Activated CD4-positive, CD25-positive, alpha-beta regulatory T cell treated with anti-CD3 and anti-CD28 coated beads, Interleukin-2, amount 50 U/mL, for 24 hours (primary cell): ENCODE data around the gene ETV4.
"Not testable (repeated sequence)": the region's sequence is repeated elsewhere in the genome, so short reads cannot be mapped to it uniquely, and the experiment has no call there.

Source experiments
- ATAC-seq, 2 donors: fragments of 150-1000 bp; cut with Tn5 transposase; one replicate each; pipeline ENCODE4 v1.10.0; 2021; ENCODE audit warnings: mild to moderate bottlenecking in 1 of 2, moderate library complexity in 1 of 2

The ETV4 gene

GRCh38 chr17:43509440-43509839 is 36.7 kb downstream of the ETV4 start:
- not testable (repeated sequence) for ATAC-seq

DNA sequence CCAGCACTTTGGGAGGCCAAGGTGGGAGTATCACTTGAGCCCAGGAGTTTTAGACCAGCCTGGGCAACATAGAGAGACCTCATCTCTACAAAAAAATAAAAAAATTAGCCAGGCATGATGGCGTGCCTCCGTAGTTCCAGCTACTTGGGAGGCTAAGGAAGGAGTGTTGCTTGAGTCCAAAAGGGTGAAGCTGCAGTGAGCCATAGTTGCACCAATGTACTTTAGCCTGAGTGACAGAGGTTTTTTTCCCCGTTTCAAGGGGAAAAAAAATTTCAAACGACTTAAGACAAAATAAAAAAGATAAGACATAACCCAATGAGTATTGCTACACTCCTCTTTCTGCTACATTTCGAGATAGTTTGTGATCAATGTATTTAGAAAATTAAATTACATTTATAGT is 55.5 kb downstream of the ETV4 start:
- ATAC-seq: no peak

GRCh38 chr17:43483674-43484551 is 62.2 kb downstream of the ETV4 start, which contains the start of gene DHX8:
Gene DHX8 (plus strand): TSS chr17:43483975. CDS start chr17:43484038, 63 bp downstream.
- peak; percentile 99 for ATAC-seq

DNA sequence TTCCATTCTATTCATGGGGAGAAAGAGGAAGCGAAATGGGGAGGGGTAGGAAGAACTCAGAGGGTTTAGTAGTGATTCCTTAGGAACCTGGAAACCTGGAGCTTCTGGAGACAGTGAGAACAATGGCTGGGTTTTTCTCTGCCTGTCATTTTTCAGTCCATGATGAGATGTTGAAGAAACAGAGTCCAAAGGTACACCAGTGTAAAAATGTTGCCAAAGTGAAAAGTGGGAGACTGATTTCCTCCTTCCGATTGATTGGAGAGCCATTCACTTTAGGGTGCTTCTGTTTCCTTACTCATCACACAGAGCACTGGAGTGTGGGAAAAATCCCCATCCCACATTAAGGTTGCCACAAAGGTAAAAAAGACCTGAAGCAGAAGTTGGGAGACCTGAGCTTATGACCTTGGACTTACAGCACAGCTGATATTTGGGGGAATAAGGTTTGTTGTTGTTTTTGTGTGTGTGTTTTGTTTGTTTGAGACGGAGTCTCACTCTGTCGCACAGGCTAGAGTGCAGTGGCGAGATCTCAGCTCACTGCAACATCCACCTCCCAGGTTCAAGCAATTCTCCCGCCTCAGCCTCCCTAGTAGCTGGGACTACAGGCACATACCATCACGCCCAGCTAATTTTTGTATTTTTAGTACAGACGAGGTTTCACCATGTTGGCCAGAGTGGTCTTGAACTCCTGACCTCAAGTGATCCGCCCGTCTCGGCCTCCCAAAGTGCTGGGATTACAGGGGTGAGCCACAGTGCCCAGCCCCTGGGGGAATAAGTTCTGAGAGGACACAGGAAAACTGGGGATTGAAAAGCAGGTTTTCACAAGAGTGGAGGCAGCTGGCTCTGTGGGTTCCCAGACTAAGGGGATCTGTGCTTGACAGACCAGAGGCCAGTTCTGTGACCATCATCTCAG is 63.8 kb downstream of the ETV4 start:
- ATAC-seq: no peak

DNA sequence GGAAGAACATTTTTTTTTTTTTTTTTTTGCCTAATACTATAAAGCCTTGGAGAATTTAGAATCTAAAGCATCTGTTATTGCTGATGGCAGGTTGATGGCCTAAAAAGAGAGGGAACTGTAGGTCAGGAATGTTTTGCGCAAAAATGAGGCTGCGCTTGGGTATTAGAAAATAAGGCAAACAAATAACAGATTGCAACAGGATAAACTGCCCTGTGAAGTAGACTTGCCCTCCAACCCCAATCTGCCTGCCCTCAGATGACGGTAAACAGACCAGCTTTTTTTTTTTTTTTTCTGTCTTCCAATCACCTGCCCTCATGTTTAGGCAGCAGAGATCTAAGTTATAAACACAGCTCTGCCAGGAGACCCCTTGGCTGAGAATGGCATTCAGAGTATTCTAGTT is 66.2 kb downstream of the ETV4 start:
- ATAC-seq: no peak
